ENCODE data around the gene INTS7. TPM values are rescaled to one million over a fixed set of nuclear protein-coding genes. Genes with fewer than 3 reads are reported as not detected.
A peak's percentile ranks its signal among the peaks of the same experiment; 100 is the strongest.

The INTS7 gene, protein sequence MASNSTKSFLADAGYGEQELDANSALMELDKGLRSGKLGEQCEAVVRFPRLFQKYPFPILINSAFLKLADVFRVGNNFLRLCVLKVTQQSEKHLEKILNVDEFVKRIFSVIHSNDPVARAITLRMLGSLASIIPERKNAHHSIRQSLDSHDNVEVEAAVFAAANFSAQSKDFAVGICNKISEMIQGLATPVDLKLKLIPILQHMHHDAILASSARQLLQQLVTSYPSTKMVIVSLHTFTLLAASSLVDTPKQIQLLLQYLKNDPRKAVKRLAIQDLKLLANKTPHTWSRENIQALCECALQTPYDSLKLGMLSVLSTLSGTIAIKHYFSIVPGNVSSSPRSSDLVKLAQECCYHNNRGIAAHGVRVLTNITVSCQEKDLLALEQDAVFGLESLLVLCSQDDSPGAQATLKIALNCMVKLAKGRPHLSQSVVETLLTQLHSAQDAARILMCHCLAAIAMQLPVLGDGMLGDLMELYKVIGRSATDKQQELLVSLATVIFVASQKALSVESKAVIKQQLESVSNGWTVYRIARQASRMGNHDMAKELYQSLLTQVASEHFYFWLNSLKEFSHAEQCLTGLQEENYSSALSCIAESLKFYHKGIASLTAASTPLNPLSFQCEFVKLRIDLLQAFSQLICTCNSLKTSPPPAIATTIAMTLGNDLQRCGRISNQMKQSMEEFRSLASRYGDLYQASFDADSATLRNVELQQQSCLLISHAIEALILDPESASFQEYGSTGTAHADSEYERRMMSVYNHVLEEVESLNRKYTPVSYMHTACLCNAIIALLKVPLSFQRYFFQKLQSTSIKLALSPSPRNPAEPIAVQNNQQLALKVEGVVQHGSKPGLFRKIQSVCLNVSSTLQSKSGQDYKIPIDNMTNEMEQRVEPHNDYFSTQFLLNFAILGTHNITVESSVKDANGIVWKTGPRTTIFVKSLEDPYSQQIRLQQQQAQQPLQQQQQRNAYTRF
- total RNA-seq (2014; rRNA removed; shearing (Covaris generic)), result 21.8 and 34.0 TPM in 2 replicates
- 10.9 and 12.3 TPM in 2 replicates for polyA plus RNA-seq (2016; fragmentation: Nextera tagmentation; extraction: Ambion mirVana)
- long read RNA-seq, partial matches to known transcripts, result 4 of 6 reads
- long read RNA-seq, other reads (novel, unspliced or antisense), result 2 of 6 reads

DNA sequence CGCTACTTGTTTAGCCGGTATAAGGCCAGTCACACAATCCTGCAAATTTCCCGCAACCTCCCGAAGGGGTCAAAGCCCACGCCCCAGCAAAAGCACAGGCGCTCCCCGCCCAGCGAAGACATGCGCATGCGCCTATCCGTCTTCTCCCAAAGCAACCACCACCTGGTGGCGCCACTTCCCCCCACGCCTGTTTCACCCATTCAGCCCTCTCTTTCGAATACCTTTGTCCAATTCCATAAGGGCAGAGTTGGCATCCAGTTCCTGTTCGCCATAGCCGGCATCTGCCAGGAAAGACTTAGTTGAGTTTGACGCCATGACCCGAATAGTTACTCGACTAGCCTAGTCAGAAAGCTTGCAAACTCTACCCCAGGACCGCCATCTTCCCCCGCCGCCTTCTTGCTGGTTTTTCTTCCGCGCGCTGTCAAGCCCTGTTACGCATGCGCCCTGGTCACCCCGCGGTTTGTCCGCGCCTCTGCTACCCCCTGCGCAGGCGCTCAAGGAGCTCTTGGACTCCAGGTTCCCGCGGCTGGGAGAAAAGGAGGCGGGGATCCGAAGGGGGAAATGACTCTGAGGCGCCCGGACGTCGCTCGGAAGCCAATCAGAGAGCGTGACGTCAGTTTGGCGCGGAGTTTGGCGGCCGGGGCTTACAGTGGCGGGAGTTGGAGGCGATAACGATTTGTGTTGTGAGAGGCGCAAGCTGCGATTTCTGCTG is at the start of gene INTS7, which contains the start of gene DTL:
Gene INTS7 (minus strand): TSS at position 435 of the 712 bp plus-strand sequence. CDS start 120 bp downstream, at position 315.
Gene DTL (plus strand): TSS at position 626 of the 712 bp plus-strand sequence. CDS start 143 bp downstream, outside the sequence.
- Mint-ChIP-seq H3K4me1 (peaks cover 32% of the 10 kb centered on the region; the same call in 2 of the 3 replicates), H3K9me3 (no peaks in the 10 kb centered on the region), H3K36me3 (ENCODE audit: low read depth) (peaks cover 25% of the 10 kb centered on the region; the same call in 2 of the 3 replicates), H3K27ac (peak within 1 kb of the TSS; percentile 100), H3K27me3 (ENCODE audit: insufficient read depth, low read depth, poor library complexity) (peaks cover 12% of the 10 kb centered on the region), H3K4me3 (peak within 1 kb of the TSS; percentile 96)
- ATAC-seq, result peak; percentile 93
- H3F3A ChIP-seq (replicated peaks; ENCODE audit: low read depth), result no peaks in the 10 kb centered on the region
- H4K20me1 ChIP-seq (replicated peaks; ENCODE audit: insufficient read depth), result peaks cover 27% of the 10 kb centered on the region
- peak within 1 kb of the TSS; percentile 74 for H3K4me3 ChIP-seq
- H3K79me2 ChIP-seq (replicated peaks; ENCODE audit: insufficient read depth), result peaks cover 90% of the 10 kb centered on the region
- no peaks in the 10 kb centered on the region for H3K9me2 ChIP-seq (ENCODE audit: insufficient read depth)
- no peaks in the 10 kb centered on the region for H3K36me3 ChIP-seq (ENCODE audit: insufficient read depth)
- peaks cover 22% of the 10 kb centered on the region for H3K4me1 ChIP-seq (ENCODE audit: insufficient read depth)
- peak within 1 kb of the TSS; percentile 87 for H3K27ac ChIP-seq (ENCODE audit: low read depth)
- peak within 1 kb of the TSS; percentile 72 for H2AFZ ChIP-seq
- DNase-seq (ENCODE audit: low spot score), result peak; percentile 99
- H3K4me2 ChIP-seq, result peak within 1 kb of the TSS; percentile 83
- no peaks in the 10 kb centered on the region for H3K27me3 ChIP-seq (ENCODE audit: insufficient read depth)
- no peak for TF ChIP-seq JUNB (IDR thresholded peaks at IDR 0.05; ENCODE audit: unreplicated experiment)
- no peak for TF ChIP-seq STAT1 (IDR thresholded peaks at IDR 0.05; ENCODE audit: unreplicated experiment)
- TF ChIP-seq, protein P1, sequence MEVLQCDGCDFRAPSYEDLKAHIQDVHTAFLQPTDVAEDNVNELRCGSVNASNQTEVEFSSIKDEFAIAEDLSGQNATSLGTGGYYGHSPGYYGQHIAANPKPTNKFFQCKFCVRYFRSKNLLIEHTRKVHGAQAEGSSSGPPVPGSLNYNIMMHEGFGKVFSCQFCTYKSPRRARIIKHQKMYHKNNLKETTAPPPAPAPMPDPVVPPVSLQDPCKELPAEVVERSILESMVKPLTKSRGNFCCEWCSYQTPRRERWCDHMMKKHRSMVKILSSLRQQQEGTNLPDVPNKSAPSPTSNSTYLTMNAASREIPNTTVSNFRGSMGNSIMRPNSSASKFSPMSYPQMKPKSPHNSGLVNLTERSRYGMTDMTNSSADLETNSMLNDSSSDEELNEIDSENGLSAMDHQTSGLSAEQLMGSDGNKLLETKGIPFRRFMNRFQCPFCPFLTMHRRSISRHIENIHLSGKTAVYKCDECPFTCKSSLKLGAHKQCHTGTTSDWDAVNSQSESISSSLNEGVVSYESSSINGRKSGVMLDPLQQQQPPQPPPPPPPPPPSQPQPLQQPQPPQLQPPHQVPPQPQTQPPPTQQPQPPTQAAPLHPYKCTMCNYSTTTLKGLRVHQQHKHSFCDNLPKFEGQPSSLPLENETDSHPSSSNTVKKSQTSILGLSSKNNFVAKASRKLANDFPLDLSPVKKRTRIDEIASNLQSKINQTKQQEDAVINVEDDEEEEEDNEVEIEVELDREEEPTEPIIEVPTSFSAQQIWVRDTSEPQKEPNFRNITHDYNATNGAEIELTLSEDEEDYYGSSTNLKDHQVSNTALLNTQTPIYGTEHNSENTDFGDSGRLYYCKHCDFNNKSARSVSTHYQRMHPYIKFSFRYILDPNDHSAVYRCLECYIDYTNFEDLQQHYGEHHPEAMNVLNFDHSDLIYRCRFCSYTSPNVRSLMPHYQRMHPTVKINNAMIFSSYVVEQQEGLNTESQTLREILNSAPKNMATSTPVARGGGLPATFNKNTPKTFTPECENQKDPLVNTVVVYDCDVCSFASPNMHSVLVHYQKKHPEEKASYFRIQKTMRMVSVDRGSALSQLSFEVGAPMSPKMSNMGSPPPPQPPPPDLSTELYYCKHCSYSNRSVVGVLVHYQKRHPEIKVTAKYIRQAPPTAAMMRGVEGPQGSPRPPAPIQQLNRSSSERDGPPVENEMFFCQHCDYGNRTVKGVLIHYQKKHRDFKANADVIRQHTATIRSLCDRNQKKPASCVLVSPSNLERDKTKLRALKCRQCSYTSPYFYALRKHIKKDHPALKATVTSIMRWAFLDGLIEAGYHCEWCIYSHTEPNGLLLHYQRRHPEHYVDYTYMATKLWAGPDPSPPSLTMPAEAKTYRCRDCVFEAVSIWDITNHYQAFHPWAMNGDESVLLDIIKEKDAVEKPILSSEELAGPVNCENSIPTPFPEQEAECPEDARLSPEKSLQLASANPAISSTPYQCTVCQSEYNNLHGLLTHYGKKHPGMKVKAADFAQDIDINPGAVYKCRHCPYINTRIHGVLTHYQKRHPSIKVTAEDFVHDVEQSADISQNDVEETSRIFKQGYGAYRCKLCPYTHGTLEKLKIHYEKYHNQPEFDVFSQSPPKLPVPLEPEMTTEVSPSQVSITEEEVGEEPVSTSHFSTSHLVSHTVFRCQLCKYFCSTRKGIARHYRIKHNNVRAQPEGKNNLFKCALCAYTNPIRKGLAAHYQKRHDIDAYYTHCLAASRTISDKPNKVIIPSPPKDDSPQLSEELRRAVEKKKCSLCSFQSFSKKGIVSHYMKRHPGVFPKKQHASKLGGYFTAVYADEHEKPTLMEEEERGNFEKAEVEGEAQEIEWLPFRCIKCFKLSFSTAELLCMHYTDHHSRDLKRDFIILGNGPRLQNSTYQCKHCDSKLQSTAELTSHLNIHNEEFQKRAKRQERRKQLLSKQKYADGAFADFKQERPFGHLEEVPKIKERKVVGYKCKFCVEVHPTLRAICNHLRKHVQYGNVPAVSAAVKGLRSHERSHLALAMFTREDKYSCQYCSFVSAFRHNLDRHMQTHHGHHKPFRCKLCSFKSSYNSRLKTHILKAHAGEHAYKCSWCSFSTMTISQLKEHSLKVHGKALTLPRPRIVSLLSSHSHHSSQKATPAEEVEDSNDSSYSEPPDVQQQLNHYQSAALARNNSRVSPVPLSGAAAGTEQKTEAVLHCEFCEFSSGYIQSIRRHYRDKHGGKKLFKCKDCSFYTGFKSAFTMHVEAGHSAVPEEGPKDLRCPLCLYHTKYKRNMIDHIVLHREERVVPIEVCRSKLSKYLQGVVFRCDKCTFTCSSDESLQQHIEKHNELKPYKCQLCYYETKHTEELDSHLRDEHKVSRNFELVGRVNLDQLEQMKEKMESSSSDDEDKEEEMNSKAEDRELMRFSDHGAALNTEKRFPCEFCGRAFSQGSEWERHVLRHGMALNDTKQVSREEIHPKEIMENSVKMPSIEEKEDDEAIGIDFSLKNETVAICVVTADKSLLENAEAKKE (CRISPR knock-in tag; IDR thresholded peaks at IDR 0.05), result no peak
- no peak for TF ChIP-seq ZNF331 (CRISPR knock-in tag; IDR thresholded peaks at IDR 0.05; ENCODE audit: low read depth)
- TF ChIP-seq ZNF114 (CRISPR knock-in tag; IDR thresholded peaks at IDR 0.05), result no peak
- no peak for TF ChIP-seq NANOG (IDR thresholded peaks at IDR 0.05; ENCODE audit: borderline replicate concordance)
- TF ChIP-seq, protein P2, sequence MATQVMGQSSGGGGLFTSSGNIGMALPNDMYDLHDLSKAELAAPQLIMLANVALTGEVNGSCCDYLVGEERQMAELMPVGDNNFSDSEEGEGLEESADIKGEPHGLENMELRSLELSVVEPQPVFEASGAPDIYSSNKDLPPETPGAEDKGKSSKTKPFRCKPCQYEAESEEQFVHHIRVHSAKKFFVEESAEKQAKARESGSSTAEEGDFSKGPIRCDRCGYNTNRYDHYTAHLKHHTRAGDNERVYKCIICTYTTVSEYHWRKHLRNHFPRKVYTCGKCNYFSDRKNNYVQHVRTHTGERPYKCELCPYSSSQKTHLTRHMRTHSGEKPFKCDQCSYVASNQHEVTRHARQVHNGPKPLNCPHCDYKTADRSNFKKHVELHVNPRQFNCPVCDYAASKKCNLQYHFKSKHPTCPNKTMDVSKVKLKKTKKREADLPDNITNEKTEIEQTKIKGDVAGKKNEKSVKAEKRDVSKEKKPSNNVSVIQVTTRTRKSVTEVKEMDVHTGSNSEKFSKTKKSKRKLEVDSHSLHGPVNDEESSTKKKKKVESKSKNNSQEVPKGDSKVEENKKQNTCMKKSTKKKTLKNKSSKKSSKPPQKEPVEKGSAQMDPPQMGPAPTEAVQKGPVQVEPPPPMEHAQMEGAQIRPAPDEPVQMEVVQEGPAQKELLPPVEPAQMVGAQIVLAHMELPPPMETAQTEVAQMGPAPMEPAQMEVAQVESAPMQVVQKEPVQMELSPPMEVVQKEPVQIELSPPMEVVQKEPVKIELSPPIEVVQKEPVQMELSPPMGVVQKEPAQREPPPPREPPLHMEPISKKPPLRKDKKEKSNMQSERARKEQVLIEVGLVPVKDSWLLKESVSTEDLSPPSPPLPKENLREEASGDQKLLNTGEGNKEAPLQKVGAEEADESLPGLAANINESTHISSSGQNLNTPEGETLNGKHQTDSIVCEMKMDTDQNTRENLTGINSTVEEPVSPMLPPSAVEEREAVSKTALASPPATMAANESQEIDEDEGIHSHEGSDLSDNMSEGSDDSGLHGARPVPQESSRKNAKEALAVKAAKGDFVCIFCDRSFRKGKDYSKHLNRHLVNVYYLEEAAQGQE (IDR thresholded peaks at IDR 0.05; ENCODE audit: unreplicated experiment), result no peak
- TF ChIP-seq POLR2AphosphoS5 (IDR thresholded peaks at IDR 0.05; ENCODE audit: low read depth), result peak; percentile 85
- peak; percentile 93 for TF ChIP-seq CREB1 (CRISPR knock-in tag; IDR thresholded peaks at IDR 0.05; ENCODE audit: low read depth)
- no peak for TF ChIP-seq EZH2phosphoT487 (IDR thresholded peaks at IDR 0.05; ENCODE audit: unreplicated experiment)
- TF ChIP-seq, protein P3, sequence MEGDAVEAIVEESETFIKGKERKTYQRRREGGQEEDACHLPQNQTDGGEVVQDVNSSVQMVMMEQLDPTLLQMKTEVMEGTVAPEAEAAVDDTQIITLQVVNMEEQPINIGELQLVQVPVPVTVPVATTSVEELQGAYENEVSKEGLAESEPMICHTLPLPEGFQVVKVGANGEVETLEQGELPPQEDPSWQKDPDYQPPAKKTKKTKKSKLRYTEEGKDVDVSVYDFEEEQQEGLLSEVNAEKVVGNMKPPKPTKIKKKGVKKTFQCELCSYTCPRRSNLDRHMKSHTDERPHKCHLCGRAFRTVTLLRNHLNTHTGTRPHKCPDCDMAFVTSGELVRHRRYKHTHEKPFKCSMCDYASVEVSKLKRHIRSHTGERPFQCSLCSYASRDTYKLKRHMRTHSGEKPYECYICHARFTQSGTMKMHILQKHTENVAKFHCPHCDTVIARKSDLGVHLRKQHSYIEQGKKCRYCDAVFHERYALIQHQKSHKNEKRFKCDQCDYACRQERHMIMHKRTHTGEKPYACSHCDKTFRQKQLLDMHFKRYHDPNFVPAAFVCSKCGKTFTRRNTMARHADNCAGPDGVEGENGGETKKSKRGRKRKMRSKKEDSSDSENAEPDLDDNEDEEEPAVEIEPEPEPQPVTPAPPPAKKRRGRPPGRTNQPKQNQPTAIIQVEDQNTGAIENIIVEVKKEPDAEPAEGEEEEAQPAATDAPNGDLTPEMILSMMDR (conservative IDR thresholded peaks at IDR 0.05; ENCODE audit: low read depth in 2 of 2), result peak; percentile 75

Measured in GM23338 (cell line).